GM19468 (cell line): ENCODE measurements around the gene PDCL2.
"Not testable (repeated sequence)": the region's sequence is repeated elsewhere in the genome, so short reads cannot be mapped to it uniquely, and the experiment has no call there.

Source experiments
- ATAC-seq: cut with Tn5 transposase; IDR thresholded peaks from one replicate; pipeline ENCODE4 v1.9.1; 2021; ENCODE audit warnings: mild to moderate bottlenecking, moderate library complexity, moderate number of reproducible peaks; ENCODE audit not compliant: unreplicated experiment; ENCODE audit errors: extremely low read depth

The PDCL2 gene

GRCh38 chr4:55600640-55601039 lies 8.6 kb upstream of the PDCL2 start:
- no peak for ATAC-seq

- ATAC-seq: no peak
These were observed 6.6 kb upstream of the PDCL2 start for GRCh38 chr4:55598641-55599040.

- no peak for ATAC-seq
These were observed 3.9 kb downstream of the PDCL2 start for GRCh38 chr4:55588160-55588559.

GRCh38 chr4:55582773-55583172 lies 9.3 kb downstream of the PDCL2 start:
- not testable (repeated sequence) for ATAC-seq

GRCh38 chr4:55578341-55579010 lies 13.6 kb downstream of the PDCL2 start:
- no peak for ATAC-seq

GRCh38 chr4:55575513-55575912 lies 16.5 kb downstream of the PDCL2 start:
- ATAC-seq: no peak

GRCh38 chr4:55574252-55574651 lies 17.8 kb downstream of the PDCL2 start:
- no peak for ATAC-seq

- no peak for ATAC-seq
These were observed 20.2 kb downstream of the PDCL2 start for GRCh38 chr4:55571806-55572205.

- no peak for ATAC-seq
These were observed 23.0 kb downstream of the PDCL2 start for GRCh38 chr4:55568905-55569504.

GRCh38 chr4:55561889-55562288 lies 30.2 kb downstream of the PDCL2 start:
- peak; percentile 91 for ATAC-seq

GRCh38 chr4:55560096-55560495 lies 31.9 kb downstream of the PDCL2 start:
- no peak for ATAC-seq

- ATAC-seq: no peak
These were observed 37.5 kb downstream of the PDCL2 start for GRCh38 chr4:55554453-55555030.

- ATAC-seq: no peak
These were observed 38.4 kb downstream of the PDCL2 start for GRCh38 chr4:55553441-55554201.

- not testable (repeated sequence) for ATAC-seq
These were observed 40.1 kb downstream of the PDCL2 start for GRCh38 chr4:55551964-55552363.

- ATAC-seq: no peak
These were observed 42.2 kb downstream of the PDCL2 start for GRCh38 chr4:55549888-55550287.

GRCh38 chr4:55547918-55548317 lies 44.1 kb downstream of the PDCL2 start:
- no peak for ATAC-seq

GRCh38 chr4:55547466-55547770 lies 44.6 kb downstream of the PDCL2 start:
- ATAC-seq: no peak

GRCh38 chr4:55546756-55547465 lies 45.1 kb downstream of the PDCL2 start, which contains the start of gene CLOCK:
TSS of gene CLOCK (minus strand) at chr4:55546909. CDS start at chr4:55482785, 64,124 bp downstream.
- peak; percentile 71 for ATAC-seq

- no peak for ATAC-seq
These were observed 45.6 kb downstream of the PDCL2 start for GRCh38 chr4:55546506-55546755.

- peak; percentile 35 for ATAC-seq
These were observed 46.2 kb downstream of the PDCL2 start for GRCh38 chr4:55545641-55546505.
